Karpas-422 (cell line): Measurements from ENCODE around the gene SYT9. TPM values are rescaled to one million over a fixed set of nuclear protein-coding genes. Genes with fewer than 3 reads are reported as not detected.

Source experiments
- DNase-seq: peaks from one replicate; pipeline ENCODE4 v3.0.0-alpha.2; 2015
- H2AFZ ChIP-seq: fragments of 200-600 bp; sonication (generic); 2 replicates; pipeline ENCODE4 v1.6.1; 2014; ENCODE audit warnings: antibody characterized with exemption, low read length, mixed read lengths
- H3K27ac ChIP-seq: fragments of 200-600 bp; sonication (generic); 2 replicates; pipeline ENCODE4 v1.5.1; 2014; ENCODE audit warnings: mild to moderate bottlenecking, low read length, moderate library complexity
- H3K27me3 ChIP-seq: fragments of 200-600 bp; sonication (generic); 2 replicates; pipeline ENCODE4 v1.6.1; 2014; ENCODE audit warnings: low read length, mixed read lengths
- H3K36me3 ChIP-seq: fragments of 200-600 bp; sonication (generic); 2 replicates; pipeline ENCODE4 v1.6.1; 2014; ENCODE audit warnings: low read length, mixed read lengths; ENCODE audit not compliant: insufficient read depth
- H3K4me1 ChIP-seq: fragments of 200-600 bp; sonication (generic); 2 replicates; pipeline ENCODE4 v1.6.1; 2014; ENCODE audit warnings: mild to moderate bottlenecking, low read length, mixed read lengths
- H3K4me2 ChIP-seq: fragments of 200-600 bp; sonication (generic); 2 replicates; pipeline ENCODE4 v1.6.1; 2014; ENCODE audit warnings: low read length, low read depth, mild to moderate bottlenecking; ENCODE audit not compliant: poor library complexity, severe bottlenecking
- H3K4me3 ChIP-seq: fragments of 200-600 bp; sonication (generic); 2 replicates; pipeline ENCODE4 v1.5.1; 2014; ENCODE audit warnings: mild to moderate bottlenecking, antibody characterized with exemption, low read length, mixed read lengths
- H3K79me2 ChIP-seq: fragments of 200-600 bp; sonication (generic); 2 replicates; pipeline ENCODE4 v1.6.1; 2014; ENCODE audit warnings: mild to moderate bottlenecking, low read length, mixed read lengths
- H3K9ac ChIP-seq: fragments of 200-600 bp; sonication (generic); 2 replicates; pipeline ENCODE4 v1.6.0; 2014; ENCODE audit warnings: low read length
- H3K9me2 ChIP-seq: fragments of 200-600 bp; sonication (generic), shearing (Covaris generic); replicated peaks from 2 replicates; pipeline ENCODE4 v1.6.0; 2014; ENCODE audit warnings: mild to moderate bottlenecking, low read length, moderate library complexity; ENCODE audit not compliant: insufficient read depth
- H3K9me3 ChIP-seq: fragments of 300-700, 200-600 bp; sonication (generic); 2 replicates; pipeline ENCODE4 v1.6.1; 2014; ENCODE audit warnings: low read length, mixed read lengths
- H4K20me1 ChIP-seq: fragments of 200-600 bp; sonication (generic); 2 replicates; pipeline ENCODE4 v1.6.1; 2014; ENCODE audit warnings: mild to moderate bottlenecking, antibody characterized with exemption, low read length, low read depth; ENCODE audit not compliant: insufficient read depth
- total RNA-seq: library from RNA; depleted of rRNA; stranded (reverse); fragments of >200 nt; shearing (Covaris generic); gene quantifications from 2 replicates; pipeline ENCODE4 v1.2.3, GENCODE V29; 2014; ENCODE audit warnings: low replicate concordance

The SYT9 gene
- total RNA-seq, 1 experiment from 2014 or later: not detected

- Histone ChIP-seq H3K4me1 (peaks cover 8% of the 10 kb centered on the region), H3K27me3 (no peaks in the 10 kb centered on the region), H3K36me3 (no peaks in the 10 kb centered on the region), H3K9me2 (no peaks in the 10 kb centered on the region), H3K4me3 (no peak overlapping the region), H2AFZ (no peak overlapping the region), H4K20me1 (no peaks in the 10 kb centered on the region), H3K9ac (no peak overlapping the region), H3K9me3 (no peaks in the 10 kb centered on the region), H3K27ac (no peak overlapping the region), H3K4me2 (no peak overlapping the region), H3K79me2 (no peaks in the 10 kb centered on the region)
- DNase-seq: no peak
Observed at GRCh38 chr11:7451952-7452494, 200.3 kb downstream of the SYT9 start.

GRCh38 chr11:7454854-7455253, 203.2 kb downstream of the SYT9 start:
- Histone ChIP-seq H3K9me3 (no peaks in the 10 kb centered on the region), H2AFZ (no peak overlapping the region), H3K9me2 (no peaks in the 10 kb centered on the region), H3K36me3 (no peaks in the 10 kb centered on the region), H3K27me3 (no peaks in the 10 kb centered on the region), H3K9ac (no peak overlapping the region), H3K27ac (no peak overlapping the region), H3K79me2 (no peaks in the 10 kb centered on the region), H3K4me1 (peaks cover 2% of the 10 kb centered on the region), H4K20me1 (no peaks in the 10 kb centered on the region), H3K4me2 (no peak overlapping the region), H3K4me3 (no peak overlapping the region)
- no peak for DNase-seq

GRCh38 chr11:7457211-7457610, 205.5 kb downstream of the SYT9 start:
- Histone ChIP-seq H3K79me2 (no peaks in the 10 kb centered on the region), H3K27ac (no peak overlapping the region), H3K36me3 (no peaks in the 10 kb centered on the region), H3K4me1 (no peaks in the 10 kb centered on the region), H3K27me3 (no peaks in the 10 kb centered on the region), H3K4me3 (no peak overlapping the region), H3K9me3 (no peaks in the 10 kb centered on the region), H3K9ac (no peak overlapping the region), H3K9me2 (no peaks in the 10 kb centered on the region), H2AFZ (no peak overlapping the region), H3K4me2 (no peak overlapping the region), H4K20me1 (no peaks in the 10 kb centered on the region)
- DNase-seq: no peak

GRCh38 chr11:7462706-7463105, 211.0 kb downstream of the SYT9 start:
- no peaks in the 10 kb centered on the region for H3K9me2 ChIP-seq
- H4K20me1 ChIP-seq: no peaks in the 10 kb centered on the region
- no peaks in the 10 kb centered on the region for H3K27me3 ChIP-seq
- H2AFZ ChIP-seq: no peak overlapping the region
- no peaks in the 10 kb centered on the region for H3K4me1 ChIP-seq
- H3K27ac ChIP-seq: no peak overlapping the region
- no peaks in the 10 kb centered on the region for H3K36me3 ChIP-seq
- H3K9me3 ChIP-seq: no peaks in the 10 kb centered on the region
- no peak overlapping the region for H3K4me3 ChIP-seq
- no peak for DNase-seq
- no peaks in the 10 kb centered on the region for H3K79me2 ChIP-seq
- H3K4me2 ChIP-seq: no peak overlapping the region
- H3K9ac ChIP-seq: no peak overlapping the region

GRCh38 chr11:7467652-7468051, 215.9 kb downstream of the SYT9 start:
- no peaks in the 10 kb centered on the region for H3K9me3 ChIP-seq
- no peaks in the 10 kb centered on the region for H3K36me3 ChIP-seq
- no peak overlapping the region for H2AFZ ChIP-seq
- H3K79me2 ChIP-seq: no peaks in the 10 kb centered on the region
- H3K4me1 ChIP-seq: no peaks in the 10 kb centered on the region
- no peaks in the 10 kb centered on the region for H3K27me3 ChIP-seq
- H3K9me2 ChIP-seq: no peaks in the 10 kb centered on the region
- no peaks in the 10 kb centered on the region for H4K20me1 ChIP-seq
- no peak for DNase-seq
- H3K9ac ChIP-seq: no peak overlapping the region
- no peak overlapping the region for H3K27ac ChIP-seq
- no peak overlapping the region for H3K4me2 ChIP-seq
- no peak overlapping the region for H3K4me3 ChIP-seq

- Histone ChIP-seq H4K20me1 (no peaks in the 10 kb centered on the region), H3K36me3 (no peaks in the 10 kb centered on the region), H3K27ac (no peak overlapping the region), H3K9ac (no peak overlapping the region), H3K4me2 (no peak overlapping the region), H3K9me3 (no peaks in the 10 kb centered on the region), H3K4me1 (peaks cover 4% of the 10 kb centered on the region), H2AFZ (no peak overlapping the region), H3K79me2 (no peaks in the 10 kb centered on the region), H3K9me2 (no peaks in the 10 kb centered on the region), H3K4me3 (no peak overlapping the region), H3K27me3 (no peaks in the 10 kb centered on the region)
- no peak for DNase-seq
Observed at GRCh38 chr11:7469351-7469865, 217.7 kb downstream of the SYT9 start.

GRCh38 chr11:7471071-7471470, 219.4 kb downstream of the SYT9 start:
- H3K9me2 ChIP-seq: no peaks in the 10 kb centered on the region
- H3K27ac ChIP-seq: no peak overlapping the region
- no peaks in the 10 kb centered on the region for H3K79me2 ChIP-seq
- no peak overlapping the region for H3K4me3 ChIP-seq
- DNase-seq: no peak
- H4K20me1 ChIP-seq: no peaks in the 10 kb centered on the region
- peaks cover 4% of the 10 kb centered on the region for H3K4me1 ChIP-seq
- no peak overlapping the region for H3K4me2 ChIP-seq
- no peak overlapping the region for H2AFZ ChIP-seq
- no peaks in the 10 kb centered on the region for H3K9me3 ChIP-seq
- H3K36me3 ChIP-seq: no peaks in the 10 kb centered on the region
- no peaks in the 10 kb centered on the region for H3K27me3 ChIP-seq
- no peak overlapping the region for H3K9ac ChIP-seq

GRCh38 chr11:7473717-7474116, 222.0 kb downstream of the SYT9 start:
- no peak for DNase-seq
- Histone ChIP-seq H3K27ac (no peak overlapping the region), H4K20me1 (no peaks in the 10 kb centered on the region), H3K4me3 (no peak overlapping the region), H3K9ac (no peak overlapping the region), H3K9me3 (no peaks in the 10 kb centered on the region), H3K4me2 (no peak overlapping the region), H3K79me2 (no peaks in the 10 kb centered on the region), H3K9me2 (no peaks in the 10 kb centered on the region), H3K27me3 (no peaks in the 10 kb centered on the region), H3K4me1 (peaks cover 4% of the 10 kb centered on the region), H2AFZ (no peak overlapping the region), H3K36me3 (no peaks in the 10 kb centered on the region)
